GM18909 (cell line): ENCODE results near the gene DNAH8.
"Not testable (repeated sequence)": the region's sequence is repeated elsewhere in the genome, so short reads cannot be mapped to it uniquely, and the experiment has no call there.

ENCODE experiments used
- ATAC-seq: cut with Tn5 transposase; IDR thresholded peaks from one replicate; pipeline ENCODE4 v1.9.1; 2021; ENCODE audit warnings: mild to moderate bottlenecking; ENCODE audit not compliant: unreplicated experiment, poor library complexity

The DNAH8 gene

DNA sequence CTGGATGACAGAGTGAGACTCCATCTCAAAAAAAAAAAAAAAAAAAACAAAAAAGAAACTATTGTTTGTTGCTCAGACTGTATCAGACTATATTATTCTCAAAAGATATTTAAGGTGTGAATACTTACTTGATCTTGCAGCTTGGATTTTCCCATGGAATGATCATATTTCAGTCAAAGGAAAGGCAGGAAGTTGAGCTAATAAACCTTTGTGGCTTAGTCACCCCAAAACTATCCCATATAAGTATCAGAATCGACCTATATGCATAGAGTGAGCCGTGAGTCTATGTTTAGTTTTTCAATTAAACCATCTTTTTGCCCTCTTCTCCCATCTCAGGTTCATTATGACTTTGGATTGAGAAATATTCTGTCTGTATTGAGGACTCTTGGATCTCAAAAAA, 152.6 kb downstream of the DNAH8 start:
- ATAC-seq: no peak

DNA sequence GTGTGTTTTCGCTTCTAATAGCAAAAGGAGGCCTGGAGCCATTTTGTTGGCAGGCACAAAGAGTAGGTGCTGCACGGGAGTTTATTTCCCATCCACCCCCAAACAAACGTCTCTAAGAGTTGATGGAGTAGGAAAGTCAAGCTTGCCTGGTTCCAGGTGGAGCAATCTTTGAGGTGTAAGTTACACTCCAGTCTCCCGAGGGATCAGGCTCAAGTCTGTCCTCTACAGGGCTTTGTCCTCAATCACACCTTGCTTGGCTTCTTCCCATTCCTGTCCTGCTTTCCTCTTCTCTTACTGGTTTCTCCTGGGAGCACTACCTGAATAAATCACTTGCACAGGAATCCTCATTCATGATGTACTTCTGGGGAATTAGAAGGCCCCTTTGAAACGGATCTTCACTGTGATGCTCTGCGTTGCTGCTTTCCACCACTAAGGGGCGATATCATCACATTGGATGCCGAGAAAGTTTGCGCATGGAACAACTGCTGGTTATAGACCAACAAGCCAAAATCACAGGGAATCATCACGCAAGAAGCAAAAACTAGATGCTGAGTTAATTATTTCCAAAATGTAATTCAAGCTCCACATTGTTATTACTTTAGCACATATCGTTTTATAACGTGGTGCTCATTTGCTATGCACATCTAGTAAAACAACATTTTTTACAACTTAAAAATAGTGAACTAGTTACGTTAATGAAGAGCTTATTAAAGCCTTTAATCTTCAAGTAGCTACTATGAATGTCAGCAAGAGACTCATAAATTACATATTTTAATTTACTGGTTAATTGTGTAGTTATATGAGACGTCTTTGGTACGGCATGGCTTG, 156.8 kb downstream of the DNAH8 start:
- no peak for ATAC-seq

DNA sequence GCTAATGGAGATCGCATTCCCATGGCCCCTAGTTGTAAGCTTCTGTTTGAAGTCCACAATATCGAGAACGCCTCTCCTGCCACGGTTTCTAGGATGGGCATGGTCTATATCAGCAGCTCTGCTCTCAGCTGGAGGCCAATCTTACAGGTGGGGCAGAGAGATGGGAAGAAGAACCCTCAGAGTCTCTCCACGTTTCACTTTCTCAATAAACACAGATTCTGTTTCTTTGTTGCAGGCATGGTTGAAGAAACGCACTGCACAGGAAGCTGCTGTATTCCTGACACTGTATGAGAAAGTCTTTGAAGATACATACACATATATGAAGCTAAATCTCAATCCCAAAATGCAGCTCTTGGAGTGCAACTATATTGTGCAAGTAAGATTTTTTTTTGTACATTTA, 157.9 kb downstream of the DNAH8 start:
- ATAC-seq: no peak

DNA sequence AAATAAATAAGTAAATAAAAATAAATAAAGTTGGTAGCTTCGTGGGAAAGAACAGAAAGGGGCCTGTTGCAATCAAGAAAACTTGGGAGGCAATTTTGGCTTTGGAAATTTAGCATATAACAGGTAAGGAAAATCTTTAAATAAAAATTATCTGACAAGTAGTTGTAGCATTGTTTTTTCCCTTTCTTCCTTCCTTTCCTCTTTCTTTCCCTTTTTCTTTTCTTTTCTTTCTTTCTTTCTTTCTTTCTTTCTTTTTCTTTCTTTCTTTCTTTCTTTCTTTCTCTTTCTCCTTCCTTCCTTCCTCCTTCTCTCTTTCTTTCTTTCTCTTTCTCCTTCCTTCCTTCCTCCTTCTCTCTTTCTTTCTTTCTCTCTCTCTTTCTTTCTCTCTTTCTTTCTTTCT, 158.7 kb downstream of the DNAH8 start:
- not testable (repeated sequence) for ATAC-seq

DNA sequence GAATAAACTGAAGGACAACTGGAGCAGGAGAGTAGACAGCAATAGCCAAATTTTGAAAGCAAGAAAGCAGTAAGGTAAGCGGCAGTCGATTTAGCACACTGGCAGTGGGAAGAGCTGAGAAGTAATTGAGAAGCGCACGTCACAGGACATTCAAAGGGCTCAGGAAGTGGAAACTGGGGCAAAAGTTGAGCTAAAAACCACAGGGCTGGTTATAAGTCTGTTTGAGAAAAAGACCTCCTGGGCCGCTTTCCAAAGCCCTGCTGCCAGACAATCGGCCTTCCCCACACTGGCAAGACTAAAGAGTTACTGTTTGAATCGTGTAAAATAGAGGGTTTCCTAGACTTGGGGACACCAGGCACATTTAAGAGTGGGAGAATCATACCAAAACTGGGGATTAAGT, 161.4 kb downstream of the DNAH8 start:
- no peak for ATAC-seq

DNA sequence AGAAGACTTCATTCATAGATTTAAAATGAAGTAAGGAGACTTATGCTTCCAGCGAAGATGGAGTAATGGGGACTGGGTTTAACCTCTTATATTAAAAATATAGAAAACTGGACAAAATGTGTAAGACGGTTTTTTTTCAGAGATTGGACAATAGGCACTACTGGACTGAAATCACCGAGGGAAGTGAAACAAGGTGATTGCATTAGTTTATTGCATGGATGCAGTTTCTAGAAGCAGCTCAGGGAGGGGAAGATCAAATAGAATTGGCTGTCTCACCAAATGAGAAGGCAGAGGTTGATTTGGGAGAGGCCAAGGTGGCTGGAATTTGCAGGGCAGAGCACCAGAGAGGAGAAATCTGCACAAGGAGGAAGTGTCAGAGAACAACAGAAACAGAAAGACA, 162.6 kb downstream of the DNAH8 start:
- ATAC-seq: no peak

DNA sequence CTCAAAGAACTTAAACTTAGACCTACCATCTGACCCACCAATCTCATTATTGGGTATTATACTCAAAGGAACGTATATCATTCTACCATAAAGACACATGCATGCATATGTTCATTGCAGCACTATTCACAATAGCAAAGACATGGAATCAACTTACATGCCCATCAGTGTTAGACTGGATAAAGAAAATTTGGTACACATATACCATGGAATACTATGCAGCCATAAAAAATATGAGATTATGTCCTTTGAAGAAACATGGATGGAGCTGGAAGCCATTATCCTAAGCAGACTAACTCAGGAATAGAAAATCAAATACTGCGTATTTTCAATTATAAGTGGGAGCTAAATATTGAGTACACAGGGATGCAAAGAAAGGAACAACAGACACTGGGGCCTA, 167.0 kb downstream of the DNAH8 start:
- ATAC-seq: no peak

DNA sequence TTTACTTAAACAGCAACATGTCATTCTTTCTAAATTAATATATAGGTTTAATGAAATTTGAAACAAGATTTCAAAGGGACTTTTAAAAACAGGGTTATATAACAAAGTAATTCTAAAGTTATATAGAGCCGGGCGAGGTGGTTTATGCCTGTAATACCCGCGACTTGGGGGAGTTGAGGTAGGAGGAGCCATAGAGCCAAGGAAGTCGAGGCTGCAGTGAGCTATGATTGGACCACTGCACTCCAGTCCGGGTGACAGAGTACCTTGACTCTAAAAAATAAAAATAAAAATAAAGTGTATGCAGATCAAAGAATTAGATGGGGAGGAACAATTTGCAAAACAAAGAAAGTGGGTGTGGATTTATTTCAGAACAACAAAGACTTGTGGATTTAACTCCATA, 182.4 kb downstream of the DNAH8 start:
- ATAC-seq: no peak

DNA sequence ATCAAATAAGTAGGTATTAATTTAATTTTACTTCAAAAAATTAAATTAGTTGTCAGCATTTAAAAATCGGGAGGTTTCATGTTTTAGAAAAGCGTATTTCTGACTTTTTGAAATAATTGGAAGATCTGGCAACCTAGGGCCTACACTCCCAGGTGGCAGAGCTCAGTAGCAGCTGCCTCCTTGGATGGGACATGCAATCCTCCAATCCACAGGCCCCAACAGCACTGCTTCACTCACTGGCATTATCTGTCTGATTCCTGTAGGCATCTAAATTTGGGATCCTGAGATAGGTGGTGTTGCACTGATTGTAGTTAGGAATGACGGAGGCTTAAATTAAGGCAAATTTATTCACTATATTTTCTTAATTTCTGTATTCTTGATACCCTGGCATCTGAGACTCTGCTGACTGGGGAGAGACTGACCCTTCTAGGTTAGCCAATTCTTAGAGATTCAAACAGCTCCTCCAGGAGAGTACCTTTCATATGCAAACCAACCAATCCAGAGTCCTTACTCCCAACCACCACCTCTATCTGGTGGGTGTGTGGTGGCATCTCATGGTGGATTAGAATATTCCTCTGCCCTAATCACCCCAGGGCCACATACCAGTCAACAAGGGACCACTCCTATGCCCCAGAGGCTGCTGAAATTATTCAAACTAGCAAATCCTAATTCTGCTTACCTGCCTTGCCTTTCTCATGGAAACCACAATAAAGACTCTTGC, 186.9 kb downstream of the DNAH8 start:
- no peak for ATAC-seq

DNA sequence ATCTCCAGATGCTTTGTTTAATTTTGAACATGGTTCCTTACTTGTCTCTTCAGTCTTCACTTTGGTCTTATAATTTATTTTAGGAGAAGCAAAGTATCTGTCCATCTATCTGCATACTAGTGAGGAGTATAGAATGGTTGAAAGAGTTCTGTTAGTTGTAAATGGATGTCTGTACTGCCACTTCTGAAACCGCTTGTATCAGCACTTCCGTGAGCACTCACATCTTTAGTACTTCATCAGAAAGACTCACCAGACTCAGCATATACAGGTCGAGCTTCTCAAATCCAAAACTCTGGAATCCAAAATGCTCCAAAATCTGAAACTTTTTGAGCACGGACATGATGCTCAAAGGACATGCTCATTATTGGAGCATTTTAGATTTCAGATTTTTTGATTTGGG, 191.5 kb downstream of the DNAH8 start:
- no peak for ATAC-seq

DNA sequence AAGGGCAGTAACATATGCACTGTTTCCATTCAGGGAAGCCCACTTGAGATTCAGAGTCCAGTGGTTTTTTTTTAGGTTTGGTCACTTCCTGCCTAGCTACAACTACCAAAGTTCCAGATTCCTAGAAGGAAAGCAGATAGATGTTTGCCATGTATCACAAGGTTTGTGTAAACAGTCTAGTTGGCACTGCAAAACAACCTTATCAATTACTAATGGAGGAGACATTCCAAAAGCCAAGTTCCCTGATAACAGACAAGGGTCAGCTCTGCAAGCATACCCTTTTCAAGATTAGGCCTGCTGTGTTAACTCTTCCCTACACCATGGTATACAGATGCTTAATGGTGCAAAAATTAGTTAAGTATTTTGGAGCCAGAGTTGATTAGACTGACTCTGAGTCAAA, 192.2 kb downstream of the DNAH8 start:
- ATAC-seq: no peak

DNA sequence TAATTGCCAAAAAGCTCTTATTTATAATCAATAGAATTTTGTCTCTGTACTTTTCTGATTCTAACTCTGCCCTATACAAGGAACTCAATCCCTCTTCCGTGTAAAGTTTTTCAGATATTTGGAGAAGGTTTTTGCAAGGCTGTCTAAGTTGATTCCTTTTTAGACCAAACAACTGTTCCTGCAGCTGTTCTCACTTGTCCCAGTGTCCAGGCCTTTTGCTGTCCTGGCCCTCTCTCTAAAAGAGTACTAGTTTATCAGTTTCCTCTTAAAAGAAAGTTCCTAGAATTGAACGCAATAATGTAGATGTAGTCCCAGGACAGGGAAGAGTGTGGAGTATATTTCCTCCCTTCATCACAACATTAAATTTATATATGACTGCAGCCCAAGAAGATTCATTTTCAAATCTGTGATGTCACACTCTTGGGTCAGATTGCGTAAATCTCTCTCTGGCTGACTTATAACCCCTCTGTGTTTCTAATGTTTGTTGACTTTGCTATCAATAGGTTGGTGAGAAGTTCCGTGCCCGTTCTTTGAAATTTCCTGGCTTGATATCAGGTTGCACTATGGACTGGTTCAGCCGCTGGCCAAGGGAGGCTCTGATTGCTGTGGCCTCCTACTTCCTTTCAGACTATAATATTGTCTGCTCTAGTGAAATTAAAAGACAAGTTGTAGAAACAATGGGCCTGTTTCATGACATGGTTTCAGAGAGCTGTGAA, 194.1 kb downstream of the DNAH8 start:
- no peak for ATAC-seq

DNA sequence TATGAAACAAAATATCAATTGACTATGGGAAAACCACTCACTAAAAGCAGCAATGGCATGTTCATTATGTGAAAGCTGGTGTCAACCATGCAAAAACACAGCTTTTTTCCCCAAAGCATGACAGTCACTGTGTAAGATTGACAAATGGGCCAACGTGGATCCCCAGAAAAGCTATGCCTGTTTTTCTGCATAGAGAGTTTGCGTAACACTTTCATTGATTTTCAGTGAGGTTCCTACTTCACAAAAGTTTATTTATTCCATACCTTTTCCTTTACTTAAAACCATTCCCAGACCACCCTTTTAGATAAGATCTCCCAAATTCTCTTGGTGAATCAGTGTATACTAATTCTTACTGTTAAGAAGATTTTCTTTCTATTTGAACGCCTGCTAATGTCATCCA, 195.1 kb downstream of the DNAH8 start:
- ATAC-seq: no peak

DNA sequence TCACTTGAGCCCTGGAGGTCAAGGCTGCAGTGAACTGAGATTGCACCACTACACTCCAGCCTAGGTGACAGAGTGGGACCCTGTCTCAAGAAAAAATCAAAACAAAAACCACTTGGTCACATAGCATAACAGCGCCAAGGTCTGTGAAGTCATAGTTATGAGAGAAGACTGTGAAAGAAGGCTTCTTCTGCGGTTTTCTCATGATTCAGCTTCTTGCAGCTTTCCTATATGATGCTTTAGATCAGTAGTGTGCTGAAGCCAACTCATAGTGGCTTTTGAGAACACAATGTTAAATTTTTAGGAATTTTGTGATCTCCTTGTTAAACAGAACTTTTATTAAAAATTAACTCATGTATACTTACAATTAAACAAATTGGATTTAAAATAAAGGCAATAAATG, 197.3 kb downstream of the DNAH8 start:
- no peak for ATAC-seq

DNA sequence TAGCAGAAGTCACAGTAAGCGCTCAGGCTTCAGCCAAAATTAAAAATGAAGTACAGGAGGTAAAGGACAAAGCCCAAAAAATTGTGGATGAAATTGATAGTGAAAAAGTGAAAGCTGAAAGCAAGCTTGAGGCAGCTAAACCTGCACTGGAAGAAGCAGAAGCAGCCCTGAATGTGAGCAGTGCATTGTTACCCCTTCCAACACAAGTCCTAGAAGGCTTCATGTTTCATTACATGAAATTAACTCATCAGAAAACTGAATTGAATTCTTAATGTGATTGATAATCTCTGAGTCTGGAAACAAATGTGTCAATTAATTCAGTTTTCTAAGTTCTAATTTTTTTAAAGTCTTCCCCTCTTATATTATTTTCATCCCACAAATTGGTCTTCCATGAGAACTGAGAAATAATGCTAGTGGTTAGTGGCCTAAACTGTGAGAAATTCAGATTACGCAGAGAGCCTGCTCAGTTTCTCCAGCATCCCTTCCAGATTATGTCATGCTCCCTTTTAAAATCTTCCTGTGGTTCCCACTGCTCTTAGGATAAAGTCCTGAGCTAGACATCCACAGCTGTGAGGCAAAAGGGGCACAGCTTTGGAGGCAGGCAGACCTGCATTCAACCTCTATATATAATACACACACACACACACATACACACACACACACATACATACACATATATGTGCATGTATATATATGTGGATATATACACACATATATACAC, 200.3 kb downstream of the DNAH8 start:
- ATAC-seq: no peak

DNA sequence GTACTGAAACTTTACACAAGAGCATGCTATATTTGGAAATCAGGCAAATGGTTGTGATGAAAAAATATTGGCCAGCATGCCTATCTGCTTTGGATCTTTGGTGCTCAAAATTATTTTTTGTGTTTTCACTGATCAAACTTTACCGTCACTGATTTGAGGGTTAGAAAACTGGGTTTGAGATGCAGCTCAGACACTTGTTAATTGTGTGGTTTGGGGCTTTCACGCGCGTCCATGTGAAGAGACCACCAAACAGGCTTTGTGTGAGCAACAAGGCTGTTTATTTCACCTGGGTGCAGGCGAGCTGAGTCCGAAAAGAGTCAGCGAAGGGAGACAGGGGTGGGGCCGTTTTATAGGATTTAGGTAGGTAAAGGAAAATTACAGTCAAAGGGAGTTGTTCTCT, 206.4 kb downstream of the DNAH8 start:
- ATAC-seq: not testable (repeated sequence)

DNA sequence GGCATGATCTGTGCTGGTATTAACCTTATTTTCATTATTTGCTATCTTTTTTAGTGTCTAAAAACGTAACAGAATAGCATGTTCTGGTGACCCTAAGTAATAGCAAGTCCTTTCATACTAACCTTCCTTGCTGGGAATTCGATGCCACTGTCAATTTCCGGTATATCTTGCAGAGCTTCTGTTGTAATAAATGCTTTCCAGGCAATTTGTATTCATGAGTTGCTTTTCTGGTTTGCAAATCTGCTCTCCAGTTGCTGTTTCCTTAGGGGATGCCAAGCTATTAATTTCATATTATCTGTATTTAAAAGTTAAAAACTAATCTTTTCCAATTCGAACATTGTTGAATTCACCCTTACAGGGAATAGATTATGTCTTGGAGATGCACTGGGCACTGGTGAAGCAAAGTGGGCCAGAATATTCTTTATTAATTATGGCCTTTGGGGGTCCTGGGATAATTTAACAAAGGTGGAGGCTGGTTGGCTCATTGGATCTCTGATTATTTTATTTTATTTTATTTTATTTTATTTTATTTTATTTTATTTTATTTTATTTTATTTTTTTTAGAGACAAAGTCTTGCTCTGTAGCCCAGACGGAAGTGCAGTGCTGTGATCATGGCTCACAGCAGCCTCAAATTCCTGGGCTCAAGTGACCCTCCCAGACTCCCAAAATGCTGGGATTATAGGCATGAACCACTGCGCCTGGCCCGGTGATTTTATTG, 209.8 kb downstream of the DNAH8 start:
- ATAC-seq: no peak

DNA sequence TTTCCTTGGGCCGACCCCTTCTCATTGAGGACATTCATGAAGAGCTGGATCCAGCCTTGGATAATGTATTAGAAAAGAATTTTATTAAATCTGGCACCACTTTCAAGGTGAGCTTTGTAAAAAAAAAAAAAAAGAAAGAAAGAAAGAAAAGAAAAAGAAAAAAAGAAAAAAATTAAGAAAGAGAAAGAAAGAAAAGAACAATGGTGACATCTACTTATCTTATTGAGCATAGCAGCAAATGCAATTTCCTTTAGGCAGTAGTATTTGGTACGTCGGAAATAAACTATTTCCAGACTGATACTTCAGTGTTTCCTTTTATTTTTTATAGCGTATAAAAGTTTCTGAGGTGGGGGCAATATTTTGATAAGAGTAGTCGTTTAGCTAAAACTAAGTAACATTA, 214.4 kb downstream of the DNAH8 start:
- no peak for ATAC-seq

DNA sequence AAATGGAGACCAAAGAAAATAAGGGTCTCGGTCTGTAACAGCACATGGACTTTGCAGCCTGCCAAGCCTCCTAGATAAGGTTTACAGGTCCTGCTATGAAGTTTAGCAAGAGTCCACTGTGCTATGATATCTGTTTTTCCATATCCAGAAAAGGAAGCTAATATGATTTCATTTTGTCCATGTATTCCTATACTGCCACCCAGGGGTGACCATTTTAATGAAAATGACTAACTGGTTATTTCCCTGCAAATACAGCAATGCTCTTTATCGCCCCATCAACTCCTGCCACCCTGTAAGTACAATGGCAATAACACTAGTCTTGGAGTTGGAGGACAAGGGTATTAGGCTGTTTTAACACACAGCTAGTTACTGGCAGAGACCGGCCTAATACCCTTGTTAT, 218.3 kb downstream of the DNAH8 start:
- no peak for ATAC-seq

DNA sequence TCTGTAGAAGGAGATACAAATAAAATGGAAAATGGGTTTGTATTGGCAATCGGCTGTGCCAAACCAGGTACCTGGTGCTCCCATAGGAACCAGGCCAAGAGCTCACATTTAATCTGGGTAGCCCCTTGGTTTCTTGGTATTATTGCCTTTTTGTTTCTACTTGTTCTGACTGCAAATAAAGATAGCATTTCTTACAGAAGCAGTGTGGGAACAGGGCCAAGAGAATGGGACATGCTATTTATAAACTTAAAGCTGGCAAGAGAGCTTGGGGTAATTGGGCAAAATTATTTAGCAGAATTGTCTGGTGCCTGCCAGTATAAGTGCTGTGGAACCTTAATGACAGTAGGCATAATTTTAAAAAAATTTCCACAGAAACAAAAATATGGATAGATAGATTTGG, 219.9 kb downstream of the DNAH8 start:
- no peak for ATAC-seq
